Stimulated activated CD8-positive, alpha-beta memory T cell treated with anti-CD3 and anti-CD28 coated beads, Interleukin-7, amount 100 ng/mL, for 24 hours (primary cell): ENCODE results near the gene SUCLG2.

Experiments used
- DNase-seq: peaks from one replicate; pipeline ENCODE4 v3.0.0-alpha.2; 2020; ENCODE audit warnings: low read depth

The SUCLG2 gene

GRCh38 chr3:67654099-67654843, at the start of gene SUCLG2:
TSS of gene SUCLG2 (minus strand) at chr3:67654612. CDS start at chr3:67654586, 26 bp downstream.
- peak; percentile 65 for DNase-seq

- no peak for DNase-seq
These were observed 46.2 kb upstream of the SUCLG2 start for GRCh38 chr3:67700596-67700995.

- DNase-seq, result no peak
These were observed 45.5 kb upstream of the SUCLG2 start for GRCh38 chr3:67699882-67700281.

- no peak for DNase-seq
These were observed 38.2 kb upstream of the SUCLG2 start for GRCh38 chr3:67692621-67693020.

- no peak for DNase-seq
These were observed 37.5 kb upstream of the SUCLG2 start for GRCh38 chr3:67691926-67692325.

- DNase-seq, result no peak
These were observed 36.8 kb upstream of the SUCLG2 start for GRCh38 chr3:67691207-67691606.

GRCh38 chr3:67689806-67690205, 35.4 kb upstream of the SUCLG2 start:
- no peak for DNase-seq

- DNase-seq, result no peak
These were observed 33.8 kb upstream of the SUCLG2 start for GRCh38 chr3:67688231-67688630.

- DNase-seq, result no peak
These were observed 31.7 kb upstream of the SUCLG2 start for GRCh38 chr3:67686069-67686468.

- DNase-seq, result no peak
These were observed 31.1 kb upstream of the SUCLG2 start for GRCh38 chr3:67685499-67685898.

- no peak for DNase-seq
These were observed 29.8 kb upstream of the SUCLG2 start for GRCh38 chr3:67684211-67684610.

GRCh38 chr3:67683522-67683921, 29.1 kb upstream of the SUCLG2 start:
- DNase-seq, result no peak

- no peak for DNase-seq
These were observed 24.3 kb upstream of the SUCLG2 start for GRCh38 chr3:67678665-67679064.

- DNase-seq, result no peak
These were observed 19.6 kb upstream of the SUCLG2 start for GRCh38 chr3:67674055-67674454.

- DNase-seq, result no peak
These were observed 8.3 kb upstream of the SUCLG2 start for GRCh38 chr3:67662733-67663132.

- DNase-seq, result no peak
These were observed 6.7 kb upstream of the SUCLG2 start for GRCh38 chr3:67661089-67661488.

- DNase-seq, result no peak
These were observed 2.8 kb upstream of the SUCLG2 start for GRCh38 chr3:67657192-67657591.

GRCh38 chr3:67656614-67657013, 2.2 kb upstream of the SUCLG2 start:
- DNase-seq, result no peak

GRCh38 chr3:67655364-67656121, 1.1 kb upstream of the SUCLG2 start:
- peak; percentile 54 for DNase-seq

- DNase-seq, result no peak
These were observed 399 bp upstream of the SUCLG2 start for GRCh38 chr3:67654844-67655177.

GRCh38 chr3:67653425-67654098, 850 bp downstream of the SUCLG2 start:
- DNase-seq, result no peak

- DNase-seq, result no peak
These were observed 4.3 kb downstream of the SUCLG2 start for GRCh38 chr3:67650084-67650483.

GRCh38 chr3:67649681-67650080, 4.7 kb downstream of the SUCLG2 start:
- no peak for DNase-seq
